ENCODE measurements around the gene CCDC157. TPM values are rescaled to one million over a fixed set of nuclear protein-coding genes. Genes with fewer than 3 reads are reported as not detected.

CCDC157 gene
- total and polyA plus RNA-seq, 9 of the 15 experiments (the other 6 are each of a cell fraction or from before 2014, with no cell fraction given): 0.04 to 1.3 (median 0.68) TPM

- FAIRE-seq: no peak
- H3K9me3 ChIP-seq (replicated peaks; ENCODE audit: control insufficient read depth, insufficient read depth, low read depth, low read length): no peaks in the 10 kb centered on the region
- H3K36me3 ChIP-seq (ENCODE audit: control insufficient read depth, insufficient read depth, low read length): peaks cover 3% of the 10 kb centered on the region; the same call in 2 of the 3 replicates
- no peaks in the 10 kb centered on the region for H3K9me1 ChIP-seq (ENCODE audit: control insufficient read depth, insufficient read depth, low read length)
- no peak overlapping the region for H3K27ac ChIP-seq (ENCODE audit: extremely low read depth, low read depth, low read length)
- H2AFZ ChIP-seq (ENCODE audit: low read depth, low read length): no peak overlapping the region
- peaks cover 9 to 10% of the 10 kb centered on the region in 2 experiments; a peak in 3 of 5 replicates for H3K4me1 ChIP-seq (replicated peaks in 1 of 2; ENCODE audit: control insufficient read depth in 2 of 2, insufficient read depth in 2 of 2, low read length in 2 of 2)
- no peak overlapping the region for H3K9ac ChIP-seq (ENCODE audit: insufficient read depth in 1 of 2, low read depth in 2 of 2, low read length in 2 of 2)
- 62% methylated on average over 7 of the region's 7 CpGs for WGBS (ENCODE audit: insufficient coverage, low coverage, missing lambda C conversion rate)
- ChIA-PET CTCF (ENCODE audit: low intra/inter-chr PET ratio) (no interaction called here), POLR2A (interaction anchor here (1.0 to 1.2 kb wide), 4 partner anchors 9 to 16 kb away, joined by 3 to 5 read pairs (median 4); no protein-coding TSS in a partner anchor)
- TF ChIP-seq MEIS2 (IDR thresholded peaks at IDR 0.05; ENCODE audit: partially characterized antibody) (peak; percentile 56), SIRT6 (IDR thresholded peaks at IDR 0.05; ENCODE audit: low read depth, low read length) (no peak), PBX2 (CRISPR knock-in tag; IDR thresholded peaks at IDR 0.05; ENCODE audit: low read depth) (no peak), PBX2 (tag; conservative IDR thresholded peaks at IDR 0.05; ENCODE audit: low read depth) (peak; percentile 30; the same call in 1 of the 2 replicates)
- DNase-seq (ENCODE audit: extremely low read depth in 1 of 4, low spot score in 3 of 4): no peak
- in situ Hi-C loops (cut with MboI) (no loop called here), intact Hi-C loops (cut with micrococcal nuclease) (no loop called here)
- BruUV-seq (replicated peaks): no TSS peak
- ATAC-seq: peak; percentile 58
- no peaks in the 10 kb centered on the region for H3K27me3 ChIP-seq (ENCODE audit: control insufficient read depth in 2 of 2, insufficient read depth in 2 of 2, low read length in 2 of 2)
- H3K79me2 ChIP-seq (ENCODE audit: control insufficient read depth, insufficient read depth, low read length): no peaks in the 10 kb centered on the region; the same call in 2 of the 3 replicates
- H3K4me2 ChIP-seq (ENCODE audit: insufficient read depth, low read length): no peak overlapping the region
- H4K20me1 ChIP-seq (replicated peaks; ENCODE audit: control insufficient read depth, insufficient read depth, low read length): 0 out of 2 replicates have a peak, but pooled peaks cover 4% of the 10 kb centered on the region
- no peak overlapping the region for H3K4me3 ChIP-seq
Measured at GRCh38 chr22:30318799-30319419, 37.9 kb upstream of the CCDC157 start.
